ENCODE data around the gene TMCC2. TPM values are rescaled to one million over a fixed set of nuclear protein-coding genes. Genes with fewer than 3 reads are reported as not detected.
A peak's percentile ranks its signal among the peaks of the same experiment; 100 is the strongest.

Gene TMCC2
- polyA plus RNA-seq, 3 donors, result 0.16 to 0.27 TPM; not detected in 1

- H3K4me3 Mint-ChIP-seq, result no peak overlapping the region
- no peak overlapping the region for H3K4me2 ChIP-seq (replicated peaks; ENCODE audit: extremely low read depth, low read length, poor library complexity, severe bottlenecking)
- peak overlapping the region in 1 of 7 donors; percentile 48 for H3K27ac Mint-ChIP-seq
- no peaks in the 10 kb centered on the region for H3K36me3 ChIP-seq (replicated peaks in 1 of 2; ENCODE audit: control insufficient read depth in 1 of 2, insufficient read depth in 2 of 2, low read length in 2 of 2)
- peaks cover 0 to under 1% of the 10 kb centered on the region in 2 donors for H3K4me1 ChIP-seq (ENCODE audit: control insufficient read depth in 1 of 2, insufficient read depth in 2 of 2, low read length in 2 of 2)
- H3K4me1 Mint-ChIP-seq, result peaks cover 27% of the 10 kb centered on the region
- no peak overlapping the region for H2AFZ ChIP-seq (ENCODE audit: insufficient read depth, low read depth, low read length, poor library complexity, severe bottlenecking)
- H3K9me3 ChIP-seq (replicated peaks in 1 of 2; ENCODE audit: control insufficient read depth in 1 of 2, insufficient read depth in 1 of 2, low read length in 2 of 2), result no peaks in the 10 kb centered on the region
- peaks cover 0 to 3% (median 0%) of the 10 kb centered on the region in 3 donors for H3K27me3 Mint-ChIP-seq (ENCODE audit: low read depth in 3 of 3)
- H4K20me1 ChIP-seq (ENCODE audit: insufficient read depth, low read length), result peaks cover 71% of the 10 kb centered on the region
- no peaks in the 10 kb centered on the region for H3K27me3 ChIP-seq (ENCODE audit: control insufficient read depth in 2 of 2, insufficient read depth in 2 of 2, low read length in 2 of 2)
- no peak for TF ChIP-seq CTCF (IDR thresholded peaks at IDR 0.05)
- no peak for DNase-seq
- H3K79me2 ChIP-seq (ENCODE audit: insufficient read depth, low read length), result peaks cover 96% of the 10 kb centered on the region
- intact Hi-C loops (cut with micrococcal nuclease), result no loop called here
- no peak overlapping the region for H3K27ac ChIP-seq (ENCODE audit: low read depth in 1 of 2, low read length in 2 of 2)
- H3K9ac ChIP-seq (ENCODE audit: insufficient read depth, low read length, poor library complexity, severe bottlenecking), result no peak overlapping the region
- peaks cover 0 to 6% of the 10 kb centered on the region in 2 donors for H3K36me3 Mint-ChIP-seq
- H3K9me3 Mint-ChIP-seq, result no peaks in the 10 kb centered on the region
- H3K4me3 ChIP-seq (replicated peaks in 1 of 3; ENCODE audit: low read depth in 2 of 3, low read length in 3 of 3), result no peak overlapping the region
Measured at GRCh38 chr1:205204552-205204951, 23.2 kb upstream of the TMCC2 start.

- intact Hi-C loops (cut with micrococcal nuclease), result no loop called here
- TF ChIP-seq CTCF (IDR thresholded peaks at IDR 0.05), result no peak
- Histone ChIP-seq H3K4me1 (ENCODE audit: control insufficient read depth in 1 of 2, insufficient read depth in 2 of 2, low read length in 2 of 2) (peaks cover 3 to 6% of the 10 kb centered on the region in 2 donors), H3K36me3 (replicated peaks in 1 of 2; ENCODE audit: control insufficient read depth in 1 of 2, insufficient read depth in 2 of 2, low read length in 2 of 2) (no peaks in the 10 kb centered on the region), H3K4me2 (replicated peaks; ENCODE audit: extremely low read depth, low read length, poor library complexity, severe bottlenecking) (no peak overlapping the region), H3K4me3 (replicated peaks in 1 of 3; ENCODE audit: low read depth in 2 of 3, low read length in 3 of 3) (no peak overlapping the region), H3K9me3 (replicated peaks in 1 of 2; ENCODE audit: control insufficient read depth in 1 of 2, insufficient read depth in 1 of 2, low read length in 2 of 2) (no peaks in the 10 kb centered on the region), H3K27ac (ENCODE audit: low read depth in 1 of 2, low read length in 2 of 2) (no peak overlapping the region), H3K79me2 (ENCODE audit: insufficient read depth, low read length) (peaks cover 96% of the 10 kb centered on the region), H3K9ac (ENCODE audit: insufficient read depth, low read length, poor library complexity, severe bottlenecking) (no peak overlapping the region), H4K20me1 (ENCODE audit: insufficient read depth, low read length) (peaks cover 66% of the 10 kb centered on the region), H2AFZ (ENCODE audit: insufficient read depth, low read depth, low read length, poor library complexity, severe bottlenecking) (no peak overlapping the region), H3K27me3 (ENCODE audit: control insufficient read depth in 2 of 2, insufficient read depth in 2 of 2, low read length in 2 of 2) (no peaks in the 10 kb centered on the region)
- H3K9me3 Mint-ChIP-seq, result no peaks in the 10 kb centered on the region
- H3K4me1 Mint-ChIP-seq, result peaks cover 31% of the 10 kb centered on the region
- no peak for DNase-seq
- no peak overlapping the region for H3K4me3 Mint-ChIP-seq
- H3K27me3 Mint-ChIP-seq (ENCODE audit: low read depth in 3 of 3), result peaks cover 0 to 3% (median 0%) of the 10 kb centered on the region in 3 donors
- peaks cover 0 to 6% of the 10 kb centered on the region in 2 donors for H3K36me3 Mint-ChIP-seq
- no peak overlapping the region for H3K27ac Mint-ChIP-seq
Measured at GRCh38 chr1:205205055-205205454, 22.7 kb upstream of the TMCC2 start.
